Astrocyte of the cerebellum (primary cell): ENCODE measurements around the gene RANBP3.

Experiments
- DNase-seq: peaks from one replicate; pipeline ENCODE4 v3.0.0-alpha.2; 2011; ENCODE audit warnings: low read depth
- H3K4me3 ChIP-seq: 2 replicates; pipeline ENCODE4 v1.5.1; 2011; ENCODE audit warnings: mild to moderate bottlenecking, low read depth, low read length, moderate library complexity
- in situ Hi-C: cut with HindIII; loops from 2 replicates; pipeline ENCODE4 v1.10.0; 2017; ENCODE audit warnings: low sequenced_read_pairs
- TF ChIP-seq, protein P1 (sequence below): IDR thresholded peaks from 2 replicates; pipeline ENCODE4 v1.5.1; 2012; ENCODE audit warnings: low read length, low read depth, moderate library complexity, mild to moderate bottlenecking; ENCODE audit errors: missing control alignments

Gene RANBP3

DNA sequence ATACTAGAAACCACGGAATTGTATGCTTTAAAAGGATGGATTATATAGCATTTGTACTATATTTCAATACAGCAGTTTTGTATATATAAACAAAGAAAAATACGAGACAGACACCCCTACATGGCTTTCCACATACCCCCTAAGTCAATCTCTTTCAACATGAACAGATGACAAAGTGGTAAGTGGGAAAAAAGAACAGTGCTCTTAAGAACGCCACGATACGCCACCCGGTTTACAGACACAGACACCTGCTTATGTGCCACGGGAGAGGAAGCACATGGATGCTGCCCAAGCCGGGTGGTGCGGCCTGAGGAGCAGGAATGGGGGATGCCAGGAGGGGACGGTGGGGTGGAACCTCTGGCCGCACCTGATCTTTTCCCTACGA lies 55.8 kb downstream of the RANBP3 start:
- DNase-seq, result no peak
- in situ Hi-C loops, result no loop called here
- TF ChIP-seq, protein P1, sequence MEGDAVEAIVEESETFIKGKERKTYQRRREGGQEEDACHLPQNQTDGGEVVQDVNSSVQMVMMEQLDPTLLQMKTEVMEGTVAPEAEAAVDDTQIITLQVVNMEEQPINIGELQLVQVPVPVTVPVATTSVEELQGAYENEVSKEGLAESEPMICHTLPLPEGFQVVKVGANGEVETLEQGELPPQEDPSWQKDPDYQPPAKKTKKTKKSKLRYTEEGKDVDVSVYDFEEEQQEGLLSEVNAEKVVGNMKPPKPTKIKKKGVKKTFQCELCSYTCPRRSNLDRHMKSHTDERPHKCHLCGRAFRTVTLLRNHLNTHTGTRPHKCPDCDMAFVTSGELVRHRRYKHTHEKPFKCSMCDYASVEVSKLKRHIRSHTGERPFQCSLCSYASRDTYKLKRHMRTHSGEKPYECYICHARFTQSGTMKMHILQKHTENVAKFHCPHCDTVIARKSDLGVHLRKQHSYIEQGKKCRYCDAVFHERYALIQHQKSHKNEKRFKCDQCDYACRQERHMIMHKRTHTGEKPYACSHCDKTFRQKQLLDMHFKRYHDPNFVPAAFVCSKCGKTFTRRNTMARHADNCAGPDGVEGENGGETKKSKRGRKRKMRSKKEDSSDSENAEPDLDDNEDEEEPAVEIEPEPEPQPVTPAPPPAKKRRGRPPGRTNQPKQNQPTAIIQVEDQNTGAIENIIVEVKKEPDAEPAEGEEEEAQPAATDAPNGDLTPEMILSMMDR, result no peak
- H3K4me3 ChIP-seq, result no peak overlapping the region

DNA sequence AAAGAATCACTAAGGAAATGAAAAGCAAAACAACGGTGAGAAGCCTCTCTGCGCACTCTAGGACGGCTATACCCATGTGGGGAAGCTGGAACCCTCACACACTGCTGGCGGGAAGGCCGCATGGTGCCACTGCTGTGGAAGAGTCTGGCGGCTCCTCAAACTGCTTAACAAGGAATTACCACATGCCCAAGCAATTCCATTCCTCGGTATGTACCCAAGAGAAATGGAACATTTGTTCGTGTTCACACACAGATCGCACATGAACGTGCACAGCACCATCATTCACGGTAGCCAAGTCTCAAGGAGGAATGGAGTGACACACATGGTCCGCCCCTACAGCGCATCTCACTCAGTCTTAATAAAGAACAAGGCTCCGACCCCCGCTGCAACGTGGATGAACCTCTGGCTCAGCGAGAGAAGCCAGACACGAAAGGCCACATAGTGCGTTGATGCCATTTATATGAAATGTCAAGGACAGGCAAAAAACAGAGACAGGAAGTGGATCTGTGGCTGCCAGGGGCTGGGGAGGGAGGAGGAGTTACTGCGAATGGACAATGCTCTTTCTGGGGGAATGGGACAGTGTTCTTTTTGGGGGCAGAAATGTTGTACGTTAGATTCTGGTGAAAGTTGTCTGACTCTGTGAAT lies 56.3 kb downstream of the RANBP3 start:
- TF ChIP-seq, protein P1, result no peak
- no peak for DNase-seq
- in situ Hi-C loops, result no loop called here
- H3K4me3 ChIP-seq, result no peak overlapping the region

DNA sequence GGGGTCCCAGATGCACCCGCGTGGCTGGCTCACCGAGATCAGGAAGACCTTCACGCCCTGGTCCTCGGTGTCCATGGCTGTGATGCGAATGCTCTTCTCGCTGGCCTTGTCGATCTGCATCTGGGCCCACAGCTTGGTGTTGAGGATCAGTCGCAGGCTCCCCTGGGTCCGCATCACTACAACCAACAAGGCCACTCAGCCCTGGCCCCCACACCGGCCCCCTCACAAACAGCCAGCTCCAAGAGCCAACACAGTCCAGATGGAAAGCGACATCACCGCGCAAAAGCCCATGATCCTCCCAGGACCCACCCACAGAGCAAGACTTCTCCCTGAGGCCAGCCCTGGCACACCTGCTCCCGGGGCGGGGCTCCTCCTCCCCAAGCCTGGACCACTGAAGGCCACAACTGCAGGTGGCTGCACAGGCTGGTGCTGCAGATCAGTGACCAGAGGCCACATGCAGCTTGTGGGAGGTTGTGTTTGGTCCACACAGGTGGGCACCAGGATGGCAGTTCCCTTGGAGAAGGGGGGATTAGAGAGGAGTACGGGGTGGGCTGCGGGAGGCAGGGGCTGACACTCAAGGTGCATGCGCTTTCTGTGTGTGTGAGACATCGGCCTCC lies 59.4 kb downstream of the RANBP3 start:
- DNase-seq, result no peak
- TF ChIP-seq, protein P1, result no peak
- no peak overlapping the region for H3K4me3 ChIP-seq
- in situ Hi-C loops, result no loop called here

DNA sequence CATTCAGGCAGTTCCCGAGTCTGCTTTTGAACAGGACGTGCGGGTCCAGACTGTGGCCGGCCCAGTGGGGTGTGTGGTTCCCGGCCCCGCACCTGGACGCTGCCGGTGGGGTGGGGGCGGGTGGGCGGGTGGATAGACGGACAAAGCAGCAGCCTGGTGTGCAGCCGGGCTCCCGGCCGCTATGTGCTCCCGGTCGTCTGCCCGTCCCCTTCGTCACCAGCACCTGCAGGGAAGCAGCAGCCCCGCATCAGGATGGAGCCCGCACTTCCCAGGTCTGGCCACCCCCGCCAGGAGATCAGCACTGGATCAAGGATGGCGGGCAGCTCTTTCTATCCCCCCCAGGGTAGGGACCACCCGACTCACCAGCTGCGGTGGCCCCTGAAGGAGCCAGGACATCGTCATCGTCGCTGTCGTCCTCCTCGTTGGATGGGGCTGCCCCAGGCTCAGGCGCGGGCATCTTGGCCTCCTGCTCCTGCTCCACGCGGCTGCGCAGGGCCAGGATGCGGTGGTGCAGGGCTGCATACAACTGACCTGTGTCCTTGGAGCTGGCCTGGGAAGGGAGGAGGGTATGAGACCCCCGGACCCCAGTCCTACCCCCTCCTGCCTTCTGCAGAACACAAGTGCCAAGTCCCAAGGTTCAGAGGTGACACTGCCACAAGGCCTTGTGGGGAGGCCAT lies 60.4 kb downstream of the RANBP3 start:
- no peak overlapping the region for H3K4me3 ChIP-seq
- no peak for DNase-seq
- TF ChIP-seq, protein P1, result no peak
- in situ Hi-C loops, result no loop called here

DNA sequence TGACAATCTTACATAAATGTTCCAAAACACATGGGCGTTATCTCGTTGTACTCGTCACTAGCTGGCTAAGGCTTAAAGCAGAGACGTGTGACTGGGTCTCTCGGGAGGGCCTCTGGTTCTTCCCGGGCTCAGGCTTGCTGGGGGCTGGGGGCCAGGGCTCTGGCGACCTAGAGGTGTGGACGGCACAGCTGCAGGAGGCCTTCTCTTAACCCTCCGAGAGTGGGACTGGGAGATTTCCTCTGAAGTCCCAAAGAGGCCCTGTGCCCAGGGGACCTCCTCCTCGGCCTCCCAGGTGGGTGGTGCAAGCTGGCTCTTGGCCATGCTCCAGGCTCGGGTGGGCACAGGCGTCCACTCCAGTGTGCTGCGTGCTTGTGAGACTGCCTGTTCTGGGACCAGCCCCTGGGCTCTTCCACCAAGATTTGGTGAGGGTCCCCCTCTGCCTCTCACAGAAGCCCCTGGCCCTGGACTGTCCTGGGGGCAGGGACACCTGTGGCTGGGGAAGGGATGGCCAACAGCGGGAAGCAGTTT lies 61.7 kb downstream of the RANBP3 start:
- TF ChIP-seq, protein P1, result no peak
- in situ Hi-C loops, result no loop called here
- H3K4me3 ChIP-seq, result no peak overlapping the region
- DNase-seq, result no peak

DNA sequence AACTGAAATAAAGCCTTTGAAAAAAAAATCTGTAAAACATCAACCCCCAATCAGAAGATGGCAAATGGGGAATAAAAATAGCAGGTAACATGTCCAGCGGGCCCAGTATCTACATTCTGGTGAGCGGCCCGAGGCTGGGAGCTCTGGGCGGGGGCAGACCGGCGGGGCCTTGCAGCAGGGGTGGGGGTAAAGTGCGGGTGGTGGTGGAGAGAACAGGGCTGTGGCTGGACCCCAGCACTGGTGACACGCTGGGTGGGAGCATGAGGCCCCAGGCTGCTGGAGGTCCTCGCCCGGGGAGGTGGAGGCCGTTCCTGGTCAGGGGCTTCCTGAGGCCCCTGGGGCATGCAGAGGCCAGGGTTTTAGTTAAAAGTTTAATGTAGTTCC lies 62.2 kb downstream of the RANBP3 start:
- TF ChIP-seq, protein P1, result no peak
- no peak for DNase-seq
- H3K4me3 ChIP-seq, result no peak overlapping the region
- in situ Hi-C loops, result no loop called here
